HL-60 (cell line): ENCODE data around the gene COL4A6.

ENCODE experiments used
- GABPA ChIP-seq: IDR thresholded peaks from 2 replicates; pipeline ENCODE4 v1.6.1; 2012; ENCODE audit warnings: low read depth
- POLR2AphosphoS5 ChIP-seq: IDR thresholded peaks from 2 replicates; pipeline ENCODE4 v1.6.1; 2012; ENCODE audit warnings: low read depth
- TF ChIP-seq, protein P1 (sequence below): IDR thresholded peaks from one replicate; pipeline ENCODE4 v1.5.1; 2011; ENCODE audit warnings: low read length, control low read depth, inconsistent platforms; ENCODE audit not compliant: insufficient read depth

DNA sequence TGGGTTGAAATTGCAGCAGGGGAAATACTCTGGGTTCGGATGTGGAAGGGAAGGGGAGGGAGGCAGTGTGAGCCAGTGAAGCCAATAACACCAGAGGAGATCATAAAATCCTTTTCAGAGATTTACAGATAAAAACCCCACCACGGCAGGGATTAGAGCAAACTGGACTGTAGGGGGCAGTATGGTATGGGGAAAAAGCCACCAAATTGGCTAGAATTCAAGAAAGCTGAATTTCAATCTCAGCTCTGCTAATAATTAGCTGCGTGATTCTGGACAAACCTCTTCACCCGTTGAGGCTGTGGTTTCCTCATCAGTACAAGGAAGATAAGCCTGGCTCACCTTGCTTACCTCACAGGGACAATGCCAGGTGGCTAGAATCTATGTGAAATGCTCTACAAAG is 238.5 kb downstream of the COL4A6 start:
- TF ChIP-seq, protein P1, sequence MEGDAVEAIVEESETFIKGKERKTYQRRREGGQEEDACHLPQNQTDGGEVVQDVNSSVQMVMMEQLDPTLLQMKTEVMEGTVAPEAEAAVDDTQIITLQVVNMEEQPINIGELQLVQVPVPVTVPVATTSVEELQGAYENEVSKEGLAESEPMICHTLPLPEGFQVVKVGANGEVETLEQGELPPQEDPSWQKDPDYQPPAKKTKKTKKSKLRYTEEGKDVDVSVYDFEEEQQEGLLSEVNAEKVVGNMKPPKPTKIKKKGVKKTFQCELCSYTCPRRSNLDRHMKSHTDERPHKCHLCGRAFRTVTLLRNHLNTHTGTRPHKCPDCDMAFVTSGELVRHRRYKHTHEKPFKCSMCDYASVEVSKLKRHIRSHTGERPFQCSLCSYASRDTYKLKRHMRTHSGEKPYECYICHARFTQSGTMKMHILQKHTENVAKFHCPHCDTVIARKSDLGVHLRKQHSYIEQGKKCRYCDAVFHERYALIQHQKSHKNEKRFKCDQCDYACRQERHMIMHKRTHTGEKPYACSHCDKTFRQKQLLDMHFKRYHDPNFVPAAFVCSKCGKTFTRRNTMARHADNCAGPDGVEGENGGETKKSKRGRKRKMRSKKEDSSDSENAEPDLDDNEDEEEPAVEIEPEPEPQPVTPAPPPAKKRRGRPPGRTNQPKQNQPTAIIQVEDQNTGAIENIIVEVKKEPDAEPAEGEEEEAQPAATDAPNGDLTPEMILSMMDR = no peak
- no peak for TF ChIP-seq GABPA
- TF ChIP-seq POLR2AphosphoS5 = no peak
